Brain microvascular endothelial cell (primary cell): ENCODE measurements around the gene POU2F1.

Source experiments
- DNase-seq: peaks from one replicate; pipeline ENCODE4 v3.0.0-alpha.2; 2020
- H3K27ac ChIP-seq: fragments of 250-450 bp; sonication (Bioruptor Pico); 2 replicates; pipeline ENCODE4 v1.5.1; 2020; ENCODE audit warnings: mild to moderate bottlenecking, moderate library complexity
- H3K27me3 ChIP-seq: fragments of 250-450 bp; sonication (Bioruptor Pico); replicated peaks from 2 replicates; pipeline ENCODE4 v1.5.1; 2020; ENCODE audit warnings: mild to moderate bottlenecking
- H3K36me3 ChIP-seq: fragments of 250-450 bp; sonication (Bioruptor Pico); replicated peaks from 2 replicates; pipeline ENCODE4 v1.5.1; 2020; ENCODE audit warnings: mild to moderate bottlenecking
- H3K4me3 ChIP-seq: 2 replicates; pipeline ENCODE4 v1.5.1; 2011; ENCODE audit warnings: low read depth, mild to moderate bottlenecking, control low read depth, low read length, moderate library complexity
- in situ Hi-C: cut with HindIII; loops from 2 replicates; pipeline ENCODE4 v1.10.0; 2017; ENCODE audit warnings: low sequenced_read_pairs, low pct_ligation_motif_present
- TF ChIP-seq, protein P1 (sequence below): IDR thresholded peaks from 2 replicates; pipeline ENCODE4 v1.5.1; 2011; ENCODE audit warnings: low read depth, mild to moderate bottlenecking, moderate library complexity, low read length, control low read depth, inconsistent platforms; ENCODE audit errors: missing control alignments

The POU2F1 gene

DNA sequence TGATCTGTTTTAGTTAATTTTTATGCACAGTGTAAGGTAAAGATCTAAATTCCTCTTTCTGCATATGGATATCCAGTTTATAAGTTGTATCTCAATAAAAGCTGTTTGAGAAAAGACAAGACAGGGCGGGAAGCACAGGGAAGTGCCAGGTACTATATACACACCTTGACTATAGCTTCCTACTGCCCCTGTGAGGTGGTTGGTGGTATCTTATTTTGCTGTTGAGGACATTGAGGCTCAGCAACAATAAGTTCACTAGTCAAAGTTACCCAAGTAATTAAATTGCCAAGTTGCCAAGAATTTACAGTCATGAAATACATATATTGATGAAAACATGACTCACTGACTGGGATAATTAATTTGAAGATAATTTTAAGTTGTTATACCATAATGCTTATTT lies 188.5 kb downstream of the POU2F1 start:
- Histone ChIP-seq H3K27ac (no peak overlapping the region), H3K4me3 (no peak overlapping the region), H3K36me3 (peaks cover 4% of the 10 kb centered on the region), H3K27me3 (no peaks in the 10 kb centered on the region)
- TF ChIP-seq, protein P1, sequence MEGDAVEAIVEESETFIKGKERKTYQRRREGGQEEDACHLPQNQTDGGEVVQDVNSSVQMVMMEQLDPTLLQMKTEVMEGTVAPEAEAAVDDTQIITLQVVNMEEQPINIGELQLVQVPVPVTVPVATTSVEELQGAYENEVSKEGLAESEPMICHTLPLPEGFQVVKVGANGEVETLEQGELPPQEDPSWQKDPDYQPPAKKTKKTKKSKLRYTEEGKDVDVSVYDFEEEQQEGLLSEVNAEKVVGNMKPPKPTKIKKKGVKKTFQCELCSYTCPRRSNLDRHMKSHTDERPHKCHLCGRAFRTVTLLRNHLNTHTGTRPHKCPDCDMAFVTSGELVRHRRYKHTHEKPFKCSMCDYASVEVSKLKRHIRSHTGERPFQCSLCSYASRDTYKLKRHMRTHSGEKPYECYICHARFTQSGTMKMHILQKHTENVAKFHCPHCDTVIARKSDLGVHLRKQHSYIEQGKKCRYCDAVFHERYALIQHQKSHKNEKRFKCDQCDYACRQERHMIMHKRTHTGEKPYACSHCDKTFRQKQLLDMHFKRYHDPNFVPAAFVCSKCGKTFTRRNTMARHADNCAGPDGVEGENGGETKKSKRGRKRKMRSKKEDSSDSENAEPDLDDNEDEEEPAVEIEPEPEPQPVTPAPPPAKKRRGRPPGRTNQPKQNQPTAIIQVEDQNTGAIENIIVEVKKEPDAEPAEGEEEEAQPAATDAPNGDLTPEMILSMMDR: peak; percentile 22
- in situ Hi-C loops: no loop called here
- no peak for DNase-seq

DNA sequence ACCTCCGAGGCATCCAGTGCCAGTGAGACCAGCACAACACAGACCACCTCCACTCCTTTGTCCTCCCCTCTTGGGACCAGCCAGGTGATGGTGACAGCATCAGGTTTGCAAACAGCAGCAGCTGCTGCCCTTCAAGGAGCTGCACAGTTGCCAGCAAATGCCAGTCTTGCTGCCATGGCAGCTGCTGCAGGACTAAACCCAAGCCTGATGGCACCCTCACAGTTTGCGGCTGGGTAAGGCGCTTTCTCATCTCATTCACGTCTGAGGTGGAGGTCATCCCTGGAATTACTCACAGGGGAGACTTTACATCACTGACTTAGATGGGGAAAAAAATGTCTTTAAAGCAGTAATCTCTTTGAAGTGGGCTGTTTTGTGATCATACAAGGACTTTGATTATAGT lies 191.4 kb downstream of the POU2F1 start:
- in situ Hi-C loops: no loop called here
- Histone ChIP-seq H3K36me3 (peaks cover 4% of the 10 kb centered on the region), H3K27me3 (no peaks in the 10 kb centered on the region), H3K27ac (no peak overlapping the region), H3K4me3 (no peak overlapping the region)
- TF ChIP-seq, protein P1: no peak
- no peak for DNase-seq

DNA sequence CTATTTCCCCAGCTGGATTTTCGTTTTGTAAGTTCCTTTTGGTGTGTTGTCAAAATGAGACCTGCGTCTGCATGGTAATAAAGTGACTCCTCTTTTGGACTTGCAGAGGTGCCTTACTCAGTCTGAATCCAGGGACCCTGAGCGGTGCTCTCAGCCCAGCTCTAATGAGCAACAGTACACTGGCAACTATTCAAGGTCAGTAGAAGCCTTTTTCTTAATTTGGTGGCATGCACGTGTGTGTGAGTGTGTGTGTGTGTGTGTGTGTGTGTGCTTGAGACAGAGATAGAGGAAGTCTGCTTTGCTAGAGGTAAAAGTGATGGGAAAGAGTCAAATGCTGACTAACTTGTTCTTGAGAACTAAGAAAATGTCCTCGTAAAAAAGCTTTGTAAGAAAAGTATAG lies 192.2 kb downstream of the POU2F1 start:
- Histone ChIP-seq H3K36me3 (peaks cover 4% of the 10 kb centered on the region), H3K27me3 (no peaks in the 10 kb centered on the region), H3K4me3 (no peak overlapping the region), H3K27ac (no peak overlapping the region)
- in situ Hi-C loops: no loop called here
- DNase-seq: no peak
- TF ChIP-seq, protein P1: no peak

DNA sequence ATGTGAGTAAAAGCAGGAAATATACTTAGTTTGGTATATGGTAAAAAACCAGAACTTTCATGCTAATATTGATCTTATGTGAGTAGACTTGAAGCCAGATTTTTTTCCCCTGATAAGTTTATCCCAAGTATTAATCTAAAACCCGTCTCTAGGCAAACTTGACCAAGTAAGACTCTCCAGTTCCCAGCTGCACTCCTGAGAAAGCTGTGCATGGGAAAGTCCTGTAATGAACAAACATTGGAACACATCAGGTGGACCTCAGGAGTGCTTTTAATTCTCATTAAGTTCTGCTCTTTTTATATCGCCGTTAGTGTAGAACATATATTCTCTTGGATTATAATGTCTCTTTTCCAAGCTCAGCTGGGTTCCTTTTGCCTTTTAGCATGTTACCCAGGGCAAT lies 192.6 kb downstream of the POU2F1 start:
- in situ Hi-C loops: no loop called here
- peaks cover 4% of the 10 kb centered on the region for H3K36me3 ChIP-seq
- DNase-seq: no peak
- TF ChIP-seq, protein P1: no peak
- no peak overlapping the region for H3K4me3 ChIP-seq
- H3K27me3 ChIP-seq: no peaks in the 10 kb centered on the region
- no peak overlapping the region for H3K27ac ChIP-seq

DNA sequence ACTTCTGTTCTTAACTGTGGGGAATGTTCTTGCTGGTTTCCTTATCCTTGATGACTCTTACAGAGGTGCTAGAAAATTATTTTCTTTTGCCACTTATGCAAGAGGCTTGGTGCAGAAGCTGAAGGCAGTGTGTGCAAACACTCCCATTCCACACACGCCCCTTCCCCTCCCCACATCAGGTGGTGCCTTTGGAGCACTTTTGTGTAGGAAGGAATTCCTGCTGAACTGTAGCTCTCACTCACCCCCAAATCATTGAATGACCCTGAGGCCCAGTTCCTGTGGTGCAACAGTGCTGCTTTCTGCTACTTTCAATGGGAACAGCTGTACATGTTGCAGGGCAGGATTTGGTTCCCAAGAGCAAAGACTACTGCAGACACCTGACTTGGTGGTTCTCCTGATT lies 195.8 kb downstream of the POU2F1 start:
- TF ChIP-seq, protein P1: no peak
- Histone ChIP-seq H3K27me3 (no peaks in the 10 kb centered on the region), H3K36me3 (peaks cover 4% of the 10 kb centered on the region), H3K27ac (no peak overlapping the region), H3K4me3 (no peak overlapping the region)
- in situ Hi-C loops: no loop called here
- DNase-seq: no peak

DNA sequence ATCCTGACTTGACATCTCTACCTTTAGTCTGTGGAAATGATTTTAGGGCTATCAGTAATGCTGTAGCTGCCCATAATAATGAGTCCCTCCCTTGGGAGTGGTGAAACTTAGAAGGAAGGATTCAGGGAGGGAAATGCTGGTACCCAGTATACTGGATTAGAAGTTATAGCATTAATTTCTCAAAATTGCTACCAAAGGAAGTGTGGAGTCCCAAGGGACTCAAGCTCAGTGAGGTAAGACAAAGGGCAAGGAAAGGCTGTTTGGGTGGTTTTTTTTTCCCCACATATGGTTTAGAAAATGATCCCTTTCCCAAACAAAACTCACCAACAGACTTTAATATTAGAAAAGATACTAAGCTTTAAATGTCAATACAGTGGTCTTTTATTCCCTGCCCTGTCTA lies 197.7 kb downstream of the POU2F1 start:
- in situ Hi-C loops: no loop called here

More for the DNA sequence above, 197.7 kb downstream of the POU2F1 start:
- Histone ChIP-seq H3K27me3 (no peaks in the 10 kb centered on the region), H3K4me3 (no peak overlapping the region), H3K27ac (no peak overlapping the region), H3K36me3 (no peaks in the 10 kb centered on the region)
- TF ChIP-seq, protein P1: no peak
- DNase-seq: no peak
